HL-60 (cell line): ENCODE results near the gene NEB.

ENCODE experiments used
- DNase-seq, 2 experiments: peaks; one replicate each; pipeline ENCODE4 v3.0.0-alpha.2; 2010 to 2020; ENCODE audit warnings: low read depth in 1 of 2, low spot score in 1 of 2
- H3K27ac ChIP-seq: fragments of 250-450 bp; sonication (Bioruptor Pico); replicated peaks from 2 replicates; pipeline ENCODE4 v1.5.1; 2020; ENCODE audit warnings: mild to moderate bottlenecking, moderate library complexity
- H3K27me3 ChIP-seq: fragments of 250-450 bp; sonication (Bioruptor Pico); 2 replicates; pipeline ENCODE4 v1.5.1; 2021; ENCODE audit warnings: mild to moderate bottlenecking, moderate library complexity; ENCODE audit not compliant: insufficient read depth, poor library complexity, severe bottlenecking
- H3K4me3 ChIP-seq: replicated peaks from 2 replicates; pipeline ENCODE4 v1.5.1; 2011; ENCODE audit warnings: mild to moderate bottlenecking, control low read depth, low read length; ENCODE audit not compliant: insufficient read depth
- CTCF ChIP-seq: IDR thresholded peaks from one replicate; pipeline ENCODE4 v1.5.1; 2011; ENCODE audit warnings: low read length, control low read depth, inconsistent platforms; ENCODE audit not compliant: insufficient read depth
- GABPA ChIP-seq: IDR thresholded peaks from 2 replicates; pipeline ENCODE4 v1.6.1; 2012; ENCODE audit warnings: low read depth
- POLR2AphosphoS5 ChIP-seq: IDR thresholded peaks from 2 replicates; pipeline ENCODE4 v1.6.1; 2012; ENCODE audit warnings: low read depth
- REST ChIP-seq: IDR thresholded peaks from 2 replicates; pipeline ENCODE4 v1.6.1; 2012; ENCODE audit warnings: low read depth; ENCODE audit not compliant: insufficient replicate concordance
- SPI1 ChIP-seq: IDR thresholded peaks from 2 replicates; pipeline ENCODE4 v1.6.1; 2012; ENCODE audit warnings: low read depth, mild to moderate bottlenecking, borderline replicate concordance

Gene NEB

GRCh38 chr2:151679994-151680393 is 54.3 kb downstream of the NEB start:
- H3K27me3 ChIP-seq = no peaks in the 10 kb centered on the region
- no peak for TF ChIP-seq REST
- TF ChIP-seq SPI1 = no peak
- no peak for TF ChIP-seq GABPA
- TF ChIP-seq CTCF = no peak
- TF ChIP-seq POLR2AphosphoS5 = no peak
- no peak overlapping the region for H3K27ac ChIP-seq
- no peak for DNase-seq
- no peak overlapping the region for H3K4me3 ChIP-seq

DNA sequence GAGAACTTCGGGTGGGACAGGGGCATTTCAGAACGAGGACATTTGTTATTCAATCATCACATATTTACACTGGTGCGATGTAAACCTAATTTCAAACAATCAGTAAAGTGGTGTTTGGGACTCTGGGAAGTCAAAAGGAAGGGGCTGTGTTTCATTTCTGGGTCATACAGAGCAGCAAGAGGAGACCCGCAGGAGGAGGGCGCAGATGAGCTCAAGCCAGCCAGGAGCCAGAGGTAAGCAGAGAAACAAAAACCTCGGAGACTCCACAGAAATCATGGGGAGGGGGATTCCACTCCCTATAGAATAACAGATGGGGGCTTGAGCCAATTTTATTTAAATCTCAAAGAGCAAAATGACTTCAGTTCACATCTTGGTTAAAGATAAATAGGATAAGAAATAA is 55.4 kb downstream of the NEB start:
- H3K4me3 ChIP-seq = no peak overlapping the region
- no peak for DNase-seq
- no peak for TF ChIP-seq GABPA
- no peak for TF ChIP-seq REST
- TF ChIP-seq POLR2AphosphoS5 = no peak
- TF ChIP-seq CTCF = no peak
- no peak for TF ChIP-seq SPI1
- no peak overlapping the region for H3K27ac ChIP-seq
- H3K27me3 ChIP-seq = no peaks in the 10 kb centered on the region

DNA sequence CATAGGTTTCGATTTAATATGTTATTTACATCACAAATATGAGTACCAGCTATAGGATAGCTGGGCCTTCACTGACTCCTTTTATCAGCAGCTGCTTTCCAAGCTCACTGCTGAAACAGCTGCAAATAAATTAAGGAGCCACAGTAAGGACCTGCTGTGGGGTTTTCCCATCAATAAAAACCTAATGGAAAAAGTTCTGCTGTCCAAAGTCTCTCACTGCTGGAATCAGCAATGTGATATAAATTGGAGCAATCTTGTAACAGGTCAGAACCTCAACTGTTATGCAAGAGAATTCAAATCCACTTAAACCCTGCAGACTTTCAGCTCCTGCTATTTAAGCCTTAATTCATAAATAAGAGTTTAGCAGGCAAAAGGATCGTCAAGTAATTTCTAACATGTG is 61.3 kb downstream of the NEB start:
- H3K27ac ChIP-seq = no peak overlapping the region
- H3K4me3 ChIP-seq = no peak overlapping the region
- no peaks in the 10 kb centered on the region for H3K27me3 ChIP-seq
- no peak for DNase-seq
- TF ChIP-seq REST = no peak
- TF ChIP-seq CTCF = no peak
- no peak for TF ChIP-seq POLR2AphosphoS5
- no peak for TF ChIP-seq GABPA
